ENCODE results near the gene CCN6. TPM values are rescaled to one million over a fixed set of nuclear protein-coding genes. Genes with fewer than 3 reads are reported as not detected.
"Not testable (repeated sequence)": the region's sequence is repeated elsewhere in the genome, so short reads cannot be mapped to it uniquely, and the experiment has no call there.

CCN6 gene
- polyA plus RNA-seq, 6 donors from 2014 or later = 0.11 to 0.15 TPM; not detected in 4

DNA sequence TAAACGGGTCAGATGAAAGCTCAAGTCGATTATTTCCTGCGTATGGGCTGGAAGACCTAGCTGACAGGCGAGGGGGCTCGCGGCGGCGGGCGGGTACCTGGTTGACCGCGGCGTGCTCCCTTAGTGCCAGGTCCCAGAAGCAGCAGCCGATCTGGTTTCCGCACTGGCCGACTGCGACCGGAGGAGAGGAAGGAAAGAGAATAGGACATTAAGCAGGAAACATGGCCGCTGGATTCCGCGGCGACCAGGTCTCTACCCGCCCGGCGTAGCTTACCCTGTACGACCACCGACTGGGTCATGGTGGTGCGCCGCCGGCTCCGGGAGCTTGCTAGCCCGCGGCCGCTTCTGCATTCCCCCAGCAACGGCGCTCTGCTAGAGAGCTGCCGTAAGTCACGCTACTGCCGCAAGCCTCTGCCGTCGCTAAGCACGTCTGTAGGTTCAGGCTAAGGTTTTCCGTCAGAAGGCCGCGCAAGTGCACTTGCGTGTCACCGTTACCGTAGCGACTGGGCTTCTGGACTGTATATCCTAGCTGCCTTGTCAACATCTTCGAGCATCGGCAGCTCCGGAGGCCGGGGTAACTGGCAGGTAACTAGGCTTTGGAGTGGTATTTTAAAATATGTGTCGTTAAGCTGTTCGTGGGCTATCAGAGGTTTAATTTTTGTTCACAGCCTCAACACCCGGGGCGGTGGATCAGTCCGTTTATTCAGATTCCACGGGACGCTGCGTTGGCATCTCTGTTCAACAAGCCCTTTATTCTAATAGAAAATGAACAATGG is 33.4 kb downstream of the CCN6 start, which contains the start of the genes FAM229B and TUBE1:
Gene FAM229B, plus strand, starts transcription at position 456 of the 776 bp plus-strand sequence. CDS start 11,693 bp downstream, outside the sequence.
Gene TUBE1, minus strand, starts transcription at position 347 of the 776 bp plus-strand sequence. Its CDS starts 48 bp downstream, at position 299.
- H3K27ac Mint-ChIP-seq = no peak within 1 kb of the TSS
- no peaks in the 10 kb centered on the region for H3K9me3 Mint-ChIP-seq
- ATAC-seq (ENCODE audit: low read depth in 2 of 2) (peak; percentile 92), DNase-seq (peak; percentile 92)
- H3K36me3 Mint-ChIP-seq = no peaks in the 10 kb centered on the region
- peaks cover 0 to 2% (median 0%) of the 10 kb centered on the region in 3 donors for H3K4me1 Mint-ChIP-seq
- H3K4me3 Mint-ChIP-seq = no peak within 1 kb of the TSS
- H3K27me3 Mint-ChIP-seq = peaks cover 4 to 10% (median 10%) of the 10 kb centered on the region in 3 donors

GRCh38 chr6:112087916-112088315 is 34.0 kb downstream of the CCN6 start:
- H3K27me3 Mint-ChIP-seq = peaks cover 4 to 10% (median 10%) of the 10 kb centered on the region in 3 donors
- no peak overlapping the region for H3K27ac Mint-ChIP-seq
- H3K4me3 Mint-ChIP-seq = no peak overlapping the region
- H3K9me3 Mint-ChIP-seq = no peaks in the 10 kb centered on the region
- peaks cover 0 to 2% (median 0%) of the 10 kb centered on the region in 3 donors for H3K4me1 Mint-ChIP-seq
- no peaks in the 10 kb centered on the region for H3K36me3 Mint-ChIP-seq
- no peak for DNase-seq
- no peak for ATAC-seq (ENCODE audit: low read depth in 2 of 2)

GRCh38 chr6:112096901-112097300 is 43.0 kb downstream of the CCN6 start:
- H3K4me3 Mint-ChIP-seq = no peak overlapping the region
- no peak overlapping the region for H3K27ac Mint-ChIP-seq
- no peak for DNase-seq
- H3K36me3 Mint-ChIP-seq = peaks cover 0 to 5% of the 10 kb centered on the region in 2 donors
- H3K9me3 Mint-ChIP-seq = peaks cover 0 to 4% (median 0%) of the 10 kb centered on the region in 7 donors
- no peak for ATAC-seq (ENCODE audit: low read depth in 2 of 2)
- H3K4me1 Mint-ChIP-seq = no peaks in the 10 kb centered on the region
- H3K27me3 Mint-ChIP-seq = peaks cover 0 to 2% (median 0%) of the 10 kb centered on the region in 3 donors

GRCh38 chr6:112100561-112100960 is 46.7 kb downstream of the CCN6 start:
- no peak for ATAC-seq (ENCODE audit: low read depth in 2 of 2)
- Mint-ChIP-seq H3K36me3 (peaks cover 0 to 5% of the 10 kb centered on the region in 2 donors), H3K27ac (no peak overlapping the region), H3K27me3 (no peaks in the 10 kb centered on the region), H3K4me1 (no peaks in the 10 kb centered on the region), H3K4me3 (no peak overlapping the region), H3K9me3 (peaks cover 0 to 9% (median 5%) of the 10 kb centered on the region in 7 donors)
- DNase-seq = no peak

DNA sequence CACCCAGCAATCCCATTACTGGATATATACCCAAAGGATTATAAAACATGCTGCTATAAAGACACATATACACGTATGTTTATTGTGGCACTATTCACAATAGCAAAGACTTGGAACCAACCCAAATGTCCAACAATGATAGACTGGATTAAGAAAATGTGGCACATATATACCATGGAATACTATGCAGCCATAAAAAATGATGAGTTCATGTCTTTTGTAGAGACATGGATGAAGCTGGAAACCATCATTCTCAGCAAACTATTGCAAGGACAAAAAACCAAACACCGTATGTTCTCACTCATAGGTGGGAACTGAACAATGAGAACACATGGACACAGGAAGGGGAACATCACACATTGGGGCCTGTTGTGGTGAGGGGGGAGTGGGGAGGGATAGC is 52.1 kb downstream of the CCN6 start:
- not testable (repeated sequence) for H3K9me3 Mint-ChIP-seq; H3K27me3 Mint-ChIP-seq; ATAC-seq (ENCODE audit: low read depth in 2 of 2); H3K4me1 Mint-ChIP-seq; H3K36me3 Mint-ChIP-seq; H3K4me3 Mint-ChIP-seq; H3K27ac Mint-ChIP-seq; DNase-seq

- Mint-ChIP-seq H3K4me1 (no peaks in the 10 kb centered on the region), H3K36me3 (peaks cover 0 to 2% of the 10 kb centered on the region in 2 donors), H3K9me3 (peaks cover 0 to 9% (median 6%) of the 10 kb centered on the region in 7 donors), H3K27ac (no peak overlapping the region), H3K4me3 (no peak overlapping the region), H3K27me3 (no peaks in the 10 kb centered on the region)
- ATAC-seq (ENCODE audit: low read depth in 2 of 2) (no peak), DNase-seq (no peak)
Observed at GRCh38 chr6:112106562-112106961, 52.7 kb downstream of the CCN6 start.

GRCh38 chr6:112109262-112109661 is 55.4 kb downstream of the CCN6 start:
- no peak overlapping the region for H3K27ac Mint-ChIP-seq
- no peak overlapping the region for H3K4me3 Mint-ChIP-seq
- no peaks in the 10 kb centered on the region for H3K36me3 Mint-ChIP-seq
- ATAC-seq (ENCODE audit: low read depth in 2 of 2) = no peak
- DNase-seq = no peak
- H3K4me1 Mint-ChIP-seq = no peaks in the 10 kb centered on the region
- H3K27me3 Mint-ChIP-seq = peaks cover 0 to 11% (median 0%) of the 10 kb centered on the region in 3 donors
- peaks cover 0 to 9% (median 6%) of the 10 kb centered on the region in 7 donors for H3K9me3 Mint-ChIP-seq

- DNase-seq (no peak), ATAC-seq (ENCODE audit: low read depth in 2 of 2) (no peak)
- Mint-ChIP-seq H3K27me3 (peaks cover 0 to 24% (median 11%) of the 10 kb centered on the region in 3 donors), H3K4me3 (no peak overlapping the region), H3K4me1 (no peaks in the 10 kb centered on the region), H3K9me3 (no peaks in the 10 kb centered on the region), H3K36me3 (no peaks in the 10 kb centered on the region), H3K27ac (no peak overlapping the region)
Observed at GRCh38 chr6:112113431-112113830, 59.5 kb downstream of the CCN6 start.

DNA sequence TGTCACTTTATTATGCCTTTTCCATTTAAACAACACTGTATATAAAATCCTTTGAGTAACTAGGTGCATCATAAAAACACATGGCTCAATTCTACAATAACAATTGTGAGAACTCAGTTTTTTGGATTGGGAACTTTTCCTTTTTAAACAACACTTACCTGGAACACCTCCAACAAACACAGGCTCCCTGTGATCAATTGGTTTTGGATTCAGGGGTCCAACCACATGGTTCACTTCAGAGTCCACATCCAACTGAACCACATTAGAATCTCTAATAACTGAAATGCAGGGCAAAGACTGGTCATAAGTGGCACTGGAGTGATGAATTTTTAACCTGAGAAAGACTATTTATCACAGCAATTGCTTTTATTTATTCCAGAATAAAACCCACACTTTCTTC is 60.0 kb downstream of the CCN6 start:
- DNase-seq = no peak
- Mint-ChIP-seq H3K36me3 (no peaks in the 10 kb centered on the region), H3K9me3 (no peaks in the 10 kb centered on the region), H3K4me1 (no peaks in the 10 kb centered on the region), H3K4me3 (no peak overlapping the region), H3K27me3 (peaks cover 0 to 24% (median 11%) of the 10 kb centered on the region in 3 donors), H3K27ac (no peak overlapping the region)
- ATAC-seq (ENCODE audit: low read depth in 2 of 2) = no peak

DNA sequence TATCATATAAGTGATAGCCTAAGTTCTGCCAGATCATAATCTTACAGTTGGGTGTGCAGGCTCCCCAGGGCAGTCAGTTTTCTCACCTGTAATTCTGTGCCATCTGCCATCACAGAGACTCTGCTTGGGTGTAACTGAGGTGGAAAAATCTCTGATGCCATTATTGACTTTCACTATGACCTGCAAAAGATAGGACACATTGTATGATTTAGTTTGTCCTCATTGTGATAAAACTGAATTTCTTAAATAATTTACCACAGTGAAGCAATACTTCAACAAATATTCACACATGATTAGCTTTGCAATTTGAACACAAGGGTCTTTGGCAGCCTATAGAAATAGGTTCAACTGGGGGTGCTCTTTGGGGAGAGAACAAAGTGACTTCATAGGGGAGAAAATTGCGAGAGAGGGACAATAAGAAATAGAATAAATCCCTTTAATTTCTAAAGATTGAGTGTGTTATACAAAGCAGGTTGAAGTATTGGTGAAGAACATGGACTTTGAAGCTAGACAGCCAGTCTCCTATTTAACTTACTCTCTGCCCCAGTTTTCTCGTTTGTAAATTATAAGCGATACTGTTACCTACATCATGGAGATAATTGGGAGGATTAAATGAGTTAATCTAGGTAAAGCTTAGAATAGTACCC is 60.8 kb downstream of the CCN6 start:
- no peaks in the 10 kb centered on the region for H3K36me3 Mint-ChIP-seq
- peaks cover 0 to 24% (median 11%) of the 10 kb centered on the region in 3 donors for H3K27me3 Mint-ChIP-seq
- peak overlapping the region in 1 of 6 donors; percentile 52 for H3K27ac Mint-ChIP-seq
- ATAC-seq (ENCODE audit: low read depth in 2 of 2) (no peak), DNase-seq (no peak)
- H3K4me3 Mint-ChIP-seq = no peak overlapping the region
- H3K9me3 Mint-ChIP-seq = no peaks in the 10 kb centered on the region
- H3K4me1 Mint-ChIP-seq = no peaks in the 10 kb centered on the region

GRCh38 chr6:112116221-112116620 is 62.3 kb downstream of the CCN6 start:
- H3K27ac Mint-ChIP-seq = no peak overlapping the region
- no peak overlapping the region for H3K4me3 Mint-ChIP-seq
- peaks cover 0 to 24% (median 11%) of the 10 kb centered on the region in 3 donors for H3K27me3 Mint-ChIP-seq
- no peak for ATAC-seq (ENCODE audit: low read depth in 2 of 2)
- no peaks in the 10 kb centered on the region for H3K9me3 Mint-ChIP-seq
- no peaks in the 10 kb centered on the region for H3K4me1 Mint-ChIP-seq
- H3K36me3 Mint-ChIP-seq = no peaks in the 10 kb centered on the region
- DNase-seq = no peak

DNA sequence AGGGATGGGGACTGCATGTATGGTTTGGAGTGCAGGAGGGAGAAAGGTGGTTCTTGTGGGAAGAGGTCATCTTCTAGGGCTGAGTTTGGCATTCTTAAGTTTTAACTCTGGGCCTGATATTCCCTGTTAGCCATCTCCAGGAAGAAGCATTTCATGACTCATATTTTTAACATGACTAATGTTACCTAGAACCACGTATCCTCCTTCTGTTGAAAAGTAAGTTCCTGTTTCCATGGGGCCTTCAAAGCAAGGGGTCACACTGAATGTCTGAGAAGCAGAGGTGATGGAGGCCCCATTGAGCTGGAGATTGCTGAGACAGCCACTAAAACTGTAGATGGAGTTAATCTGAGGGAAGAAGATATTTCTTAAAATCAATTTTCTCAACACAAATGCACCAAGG is 63.6 kb downstream of the CCN6 start:
- Mint-ChIP-seq H3K27me3 (peaks cover 0 to 15% (median 11%) of the 10 kb centered on the region in 3 donors), H3K4me1 (no peaks in the 10 kb centered on the region)

GRCh38 chr6:112118034-112118433 is 64.1 kb downstream of the CCN6 start:
- H3K27me3 Mint-ChIP-seq = peaks cover 0 to 13% (median 13%) of the 10 kb centered on the region in 3 donors
- ATAC-seq (ENCODE audit: low read depth in 2 of 2) (no peak), DNase-seq (no peak)
- H3K4me1 Mint-ChIP-seq = peaks cover 0 to 2% (median 0%) of the 10 kb centered on the region in 3 donors
- H3K4me3 Mint-ChIP-seq = no peak overlapping the region
- no peaks in the 10 kb centered on the region for H3K36me3 Mint-ChIP-seq
- peak overlapping the region in 1 of 6 donors; percentile 40 for H3K27ac Mint-ChIP-seq
- no peaks in the 10 kb centered on the region for H3K9me3 Mint-ChIP-seq

More for the DNA sequence above, 63.6 kb downstream of the CCN6 start:
- Mint-ChIP-seq H3K9me3 (no peaks in the 10 kb centered on the region), H3K36me3 (no peaks in the 10 kb centered on the region), H3K4me3 (no peak overlapping the region), H3K27ac (peak overlapping the region in 2 of 6 donors; percentile 40 to 57)
- DNase-seq = no peak
- no peak for ATAC-seq (ENCODE audit: low read depth in 2 of 2)
